Skin of body (tissue), 2 donors: ENCODE measurements around the gene IARS1. TPM values are rescaled to one million over a fixed set of nuclear protein-coding genes. Genes with fewer than 3 reads are reported as not detected.

Experiments used
- DNase-seq: peaks from one replicate; lab custom pipeline; 2025; lab: John Stamatoyannopoulos, UW
- total RNA-seq: library from RNA; depleted of rRNA; stranded (reverse); fragments of >200 nt; gene quantifications from one replicate; pipeline ENCODE4 v1.2.3, GENCODE V29; 2014

Gene IARS1
- total RNA-seq, 1 donor from 2014 or later = 123 TPM

GRCh38 chr9:92295827-92296258 is 2.3 kb upstream of the IARS1 start:
- no peak for DNase-seq

- no peak for DNase-seq
Observed at GRCh38 chr9:92295240-92295790, 1.8 kb upstream of the IARS1 start.

DNA sequence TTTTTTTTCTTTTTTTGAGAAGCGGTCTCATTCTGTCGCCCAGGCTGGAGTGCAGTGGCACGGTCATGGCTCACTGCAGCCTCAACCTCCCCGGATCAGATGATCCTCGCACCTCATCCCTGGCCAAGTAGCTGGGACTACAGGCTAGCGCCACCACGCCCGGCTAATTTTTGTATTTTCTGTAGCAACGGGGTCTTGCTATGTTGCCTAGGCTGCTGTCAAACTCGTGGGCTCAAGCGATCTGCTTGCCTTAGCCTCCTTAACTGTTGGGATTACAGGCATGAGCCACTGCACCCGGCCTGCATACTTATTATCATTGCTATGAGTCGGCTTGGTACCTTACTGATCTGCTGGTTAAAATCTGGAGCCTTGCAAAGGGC is 790 bp upstream of the IARS1 start:
- DNase-seq = no peak

DNA sequence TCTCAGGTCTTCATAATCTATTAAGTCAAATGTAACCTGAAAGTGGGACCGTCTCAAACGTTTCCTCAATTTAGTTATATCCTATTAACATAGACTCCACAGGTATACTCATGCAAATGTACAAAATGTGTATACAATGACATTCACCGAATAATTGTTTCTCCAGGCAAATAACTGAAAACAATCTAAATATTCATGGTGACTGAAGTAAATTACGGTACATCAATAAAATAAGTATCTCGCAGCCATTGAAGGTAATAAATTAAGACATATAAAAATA is 482 bp downstream of the IARS1 start:
- DNase-seq = no peak

DNA sequence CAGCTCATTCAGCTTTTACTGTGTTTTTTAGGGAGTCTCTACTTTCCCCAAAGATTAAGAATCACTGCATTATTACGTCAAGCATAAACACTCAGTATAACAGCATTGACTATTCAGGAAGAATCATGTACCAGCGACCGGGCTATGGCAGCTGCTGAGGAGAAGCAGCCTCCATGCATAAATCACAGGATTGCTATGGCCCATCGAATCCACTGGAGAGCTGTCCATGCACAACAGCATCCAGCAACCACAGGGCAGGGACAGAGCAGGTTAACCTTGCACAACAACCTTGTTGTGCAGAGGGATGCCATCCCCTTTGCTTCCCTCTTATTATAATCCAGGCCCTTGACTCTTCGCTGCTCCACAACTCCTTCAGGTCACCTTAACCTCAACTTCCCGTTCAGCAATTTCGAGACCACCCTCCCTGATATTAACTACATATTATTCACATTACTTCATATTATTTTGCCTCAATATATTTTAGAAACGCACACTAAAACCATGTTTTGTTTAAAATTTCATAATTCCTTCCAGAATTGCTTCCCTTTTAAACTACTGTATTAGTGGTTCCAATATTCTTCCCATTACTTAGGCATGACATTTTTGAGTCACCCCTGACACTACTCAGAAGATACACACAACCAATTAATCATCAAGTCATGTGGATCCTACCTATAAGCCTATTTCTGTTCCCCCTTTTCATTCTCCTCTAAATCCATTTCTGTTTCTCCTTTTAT is 991 bp downstream of the IARS1 start:
- no peak for DNase-seq

DNA sequence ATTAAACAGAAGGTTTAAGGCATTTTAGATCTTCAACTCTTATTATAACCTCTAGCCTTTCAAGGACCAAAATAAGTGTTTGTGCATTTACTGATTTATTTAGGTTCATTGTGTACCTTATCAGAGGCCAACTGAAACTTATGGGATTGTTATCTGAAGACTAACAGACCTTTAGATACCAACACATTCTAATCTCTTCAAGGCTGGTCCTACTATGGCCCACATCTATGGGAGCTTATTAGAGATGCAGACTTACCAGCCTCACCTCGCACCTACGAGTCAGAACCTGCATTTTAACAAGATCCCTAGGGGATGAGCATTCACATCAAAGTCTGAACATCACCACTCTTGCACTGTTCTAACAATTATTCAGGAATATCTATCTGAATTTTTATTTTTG is 1.9 kb downstream of the IARS1 start:
- DNase-seq = no peak

- DNase-seq = no peak
Observed at GRCh38 chr9:92290785-92291429, 2.6 kb downstream of the IARS1 start.

DNA sequence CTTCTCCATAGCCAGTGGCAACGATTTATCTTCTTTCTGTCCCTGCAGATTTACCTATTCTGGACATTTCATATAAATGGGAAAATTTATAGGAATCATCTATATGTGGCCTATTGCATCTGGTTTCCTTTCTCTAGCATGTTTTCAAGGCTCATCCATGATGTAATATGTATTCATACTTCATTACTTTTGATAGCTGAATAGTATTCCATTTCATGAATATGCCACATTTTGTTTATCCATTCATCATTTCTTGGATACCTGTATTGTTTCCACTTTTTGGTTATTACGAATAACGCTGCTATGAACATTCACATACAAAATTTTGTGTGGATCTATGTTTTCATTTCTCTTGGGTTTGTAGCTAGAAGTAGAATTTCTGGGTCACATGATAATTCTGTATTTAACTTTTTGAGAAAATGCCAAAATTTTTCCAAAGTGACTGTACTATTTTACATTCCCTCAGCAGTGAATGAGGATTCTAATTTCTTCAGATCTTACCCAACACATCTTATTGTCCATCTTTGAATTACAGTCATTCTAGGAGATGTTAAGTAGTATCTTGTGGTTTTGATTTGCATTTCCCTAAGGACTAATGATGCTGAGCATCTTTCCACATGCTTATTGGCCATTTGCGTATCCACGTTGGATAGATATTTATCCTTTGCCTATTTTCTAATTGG is 3.6 kb downstream of the IARS1 start:
- no peak for DNase-seq

DNA sequence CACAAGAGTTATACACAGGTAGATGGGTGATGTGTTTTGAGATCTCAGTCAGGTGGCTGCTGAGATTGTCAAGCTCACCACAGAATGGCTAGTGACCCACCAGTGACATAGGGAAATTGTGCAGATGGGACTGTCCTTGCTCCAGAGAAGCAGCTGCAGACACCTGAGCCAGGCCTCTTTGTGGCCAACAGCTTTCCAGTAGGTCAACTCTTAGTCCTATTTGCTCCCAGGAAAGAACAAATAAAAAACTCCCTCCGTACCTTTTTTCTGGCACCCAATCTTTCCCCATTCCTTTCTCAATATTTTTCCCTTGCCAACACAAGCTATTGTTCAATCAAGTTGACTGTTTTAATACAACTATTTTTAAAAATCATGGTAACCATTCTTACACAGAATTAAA is 14.2 kb downstream of the IARS1 start:
- DNase-seq = no peak

DNA sequence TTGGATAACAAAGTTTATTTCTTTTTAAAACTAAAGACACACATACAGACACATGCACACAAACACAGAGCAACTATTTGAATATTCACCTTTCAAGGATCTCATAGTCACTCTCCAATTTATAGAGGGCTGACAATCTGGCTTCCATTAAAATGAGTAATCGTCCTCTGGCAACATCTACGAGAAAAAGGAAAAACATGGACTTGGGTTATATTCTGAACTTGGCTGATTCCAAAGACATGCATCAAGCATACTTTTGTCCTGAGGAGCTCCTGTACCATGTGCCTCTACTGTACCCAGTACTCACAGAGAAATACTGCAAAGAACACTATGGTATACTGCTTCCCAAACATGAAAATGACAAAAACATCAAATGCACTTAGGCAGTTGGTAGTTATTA is 15.4 kb downstream of the IARS1 start:
- DNase-seq = no peak

GRCh38 chr9:92276331-92277032 is 17.0 kb downstream of the IARS1 start:
- no peak for DNase-seq

GRCh38 chr9:92275541-92275940 is 18.0 kb downstream of the IARS1 start:
- DNase-seq = no peak

GRCh38 chr9:92270511-92270910 is 23.0 kb downstream of the IARS1 start:
- no peak for DNase-seq

DNA sequence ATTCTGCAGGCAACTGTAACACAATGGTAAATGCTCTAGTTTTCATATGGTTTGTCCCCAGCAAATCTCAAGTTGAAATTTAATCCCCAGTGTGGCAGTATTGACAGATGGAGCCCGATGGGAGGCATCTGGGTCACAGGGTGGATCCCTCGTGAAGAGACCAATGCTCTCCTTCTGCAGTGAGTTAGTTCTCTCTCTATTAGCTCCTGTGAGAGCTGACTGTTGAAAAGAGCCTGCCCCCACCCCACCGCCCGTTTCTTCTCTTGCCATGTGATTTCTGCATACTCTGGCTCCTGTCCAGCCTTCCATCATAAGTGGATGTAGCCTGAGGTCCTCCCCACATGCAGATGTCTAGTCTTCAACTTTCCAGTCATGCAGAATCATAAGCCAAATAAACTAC is 27.0 kb downstream of the IARS1 start:
- DNase-seq = no peak

- DNase-seq = no peak
Observed at GRCh38 chr9:92265154-92265553, 28.3 kb downstream of the IARS1 start.

DNA sequence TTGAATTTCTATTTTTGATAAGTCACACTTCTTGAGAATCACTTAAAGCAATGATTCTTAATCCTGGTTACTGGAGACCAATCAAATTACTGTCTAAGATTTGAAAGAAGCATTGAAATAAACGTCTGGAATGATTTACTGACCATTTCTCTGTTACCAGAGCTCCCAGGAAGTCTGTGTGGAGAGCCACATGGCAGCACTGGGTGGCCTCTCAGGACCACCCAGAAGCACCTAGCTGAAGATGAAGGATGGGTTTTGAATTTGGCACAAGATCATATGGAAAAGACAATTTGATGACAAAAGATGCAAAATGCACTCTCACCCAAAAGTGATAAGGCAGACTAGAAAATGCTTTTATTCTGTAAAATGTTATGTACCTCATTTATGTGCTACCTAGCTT is 30.4 kb downstream of the IARS1 start:
- DNase-seq = no peak

DNA sequence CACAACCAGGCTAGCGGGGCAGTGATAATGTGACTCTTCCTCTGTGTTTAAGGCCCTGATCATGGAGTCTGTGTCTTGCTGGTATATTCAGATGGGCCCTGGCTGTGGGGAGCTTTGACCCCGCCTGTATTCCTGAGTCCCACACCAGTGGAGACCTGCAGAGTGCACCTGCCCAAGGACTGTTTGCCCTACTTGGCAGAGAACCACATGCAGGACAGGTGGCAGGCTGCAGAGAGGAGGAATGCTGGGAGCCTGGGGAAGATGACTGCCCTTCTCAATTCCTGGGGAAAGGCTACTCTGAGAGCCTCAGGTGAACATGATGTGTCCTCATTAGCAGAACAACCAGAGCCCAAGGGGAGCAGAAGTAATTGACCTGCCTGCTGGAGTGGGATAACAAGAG is 36.2 kb downstream of the IARS1 start:
- no peak for DNase-seq

GRCh38 chr9:92254381-92255337 is 38.8 kb downstream of the IARS1 start:
- no peak for DNase-seq

GRCh38 chr9:92253656-92254055 is 39.8 kb downstream of the IARS1 start:
- DNase-seq = no peak

DNA sequence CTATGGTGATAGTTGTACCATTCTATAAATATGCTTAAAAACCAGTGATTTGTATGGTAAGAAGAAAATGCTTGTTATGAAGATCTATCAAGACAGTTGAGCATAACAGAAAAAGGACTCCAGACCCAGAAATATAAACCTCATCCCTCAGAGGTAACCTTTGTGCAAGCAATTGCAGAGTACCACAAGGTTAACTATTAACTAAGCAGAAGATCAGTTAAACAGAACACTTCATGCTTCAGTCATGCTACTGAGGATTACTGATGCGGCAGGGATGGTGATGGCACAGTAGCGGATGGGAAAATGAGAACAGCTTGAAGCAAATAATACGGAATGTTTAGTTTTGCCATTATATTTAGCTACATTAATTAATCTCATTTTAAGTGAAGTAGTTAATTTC is 45.5 kb downstream of the IARS1 start:
- DNase-seq = no peak

- DNase-seq = no peak
Observed at GRCh38 chr9:92247296-92247695, 46.2 kb downstream of the IARS1 start.
